ENCODE measurements around the gene CHIT1.
A peak's percentile ranks its signal among the peaks of the same experiment; 100 is the strongest.

- TF ChIP-seq POLR2A (IDR thresholded peaks at IDR 0.05; ENCODE audit: extremely low read depth, insufficient read length) = no peak
- no peak for TF ChIP-seq CTCF (IDR thresholded peaks at IDR 0.05; ENCODE audit: low read depth, low read length)
- TF ChIP-seq MAX (IDR thresholded peaks at IDR 0.05; ENCODE audit: low read depth, low read length) = peak; percentile 51
These were observed 62.2 kb downstream of the CHIT1 start for GRCh38 chr1:203167026-203167912.
